ENCODE measurements around the gene PIK3CD.
"Not testable (repeated sequence)": the region's sequence is repeated elsewhere in the genome, so short reads cannot be mapped to it uniquely, and the experiment has no call there.

Gene PIK3CD

DNA sequence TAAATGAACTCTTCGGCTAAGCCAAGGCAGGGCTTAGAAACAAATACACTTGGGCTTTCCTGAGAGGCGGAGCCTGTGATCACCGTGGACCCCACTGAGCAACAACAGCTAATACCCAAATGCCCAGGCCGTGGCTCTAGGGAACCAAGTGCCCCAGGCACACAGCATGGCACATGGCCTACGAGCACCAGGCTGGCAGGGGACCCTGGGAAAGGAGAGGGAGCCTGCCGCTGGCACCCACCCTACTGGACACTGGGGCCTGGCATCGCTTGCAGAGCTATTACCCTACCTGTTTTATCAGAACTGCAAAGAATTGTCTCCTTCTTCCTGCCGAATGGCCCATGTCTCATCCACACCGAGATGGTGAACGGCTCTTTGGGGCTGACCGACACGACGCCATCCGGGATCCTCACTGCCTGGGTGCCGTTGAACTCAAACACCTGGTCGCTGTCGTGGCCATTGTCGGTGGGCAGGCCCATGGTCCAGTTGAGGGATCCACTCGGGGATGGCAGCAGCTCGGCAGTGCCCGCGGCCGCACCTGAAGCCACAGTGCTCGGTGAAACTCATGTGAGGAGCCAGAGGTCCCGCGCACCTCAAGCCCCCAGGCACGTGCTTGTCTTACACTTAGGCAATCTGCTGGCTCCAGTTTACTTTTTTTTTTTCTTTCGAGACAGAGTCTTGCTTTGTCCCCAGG is 92.7 kb downstream of the PIK3CD start:
- no peak for DNase-seq

DNA sequence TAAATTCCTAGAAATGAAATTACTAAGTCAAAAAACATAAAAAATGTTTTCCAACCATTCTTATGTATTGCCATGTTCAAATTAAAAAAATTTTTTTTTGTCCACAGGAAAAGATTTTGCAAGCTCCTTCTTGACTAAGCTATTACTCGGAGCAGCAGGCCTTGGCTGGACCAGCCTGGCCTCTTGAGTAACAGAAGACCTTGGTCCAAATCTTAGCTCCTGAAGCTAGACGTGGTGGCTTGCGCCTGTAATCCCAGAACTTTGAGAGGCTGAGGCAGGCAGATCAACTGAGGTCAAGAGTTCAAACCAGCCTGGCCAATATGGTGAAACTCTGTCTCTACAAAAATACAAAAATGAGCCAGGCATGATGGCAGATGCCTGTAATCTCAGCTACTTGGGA is 94.7 kb downstream of the PIK3CD start:
- no peak for DNase-seq

DNA sequence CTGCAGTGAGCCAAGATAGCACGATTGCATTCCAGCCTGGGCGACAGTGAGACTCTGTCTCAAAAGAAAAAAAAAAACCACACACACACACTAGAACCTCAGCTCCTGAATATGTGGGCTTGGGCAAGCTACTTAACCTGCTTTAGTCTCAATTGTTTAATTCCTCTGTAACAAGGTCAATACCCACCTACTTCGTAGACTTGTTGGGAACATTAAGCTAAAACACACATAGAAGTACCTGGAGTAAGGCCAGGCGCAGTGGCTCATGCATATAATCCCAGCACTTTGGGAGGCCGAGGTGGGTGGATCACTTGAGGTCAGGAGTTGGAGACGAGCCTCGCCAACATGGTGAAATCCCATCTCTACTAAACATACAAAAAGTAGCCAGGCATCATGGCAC is 95.1 kb downstream of the PIK3CD start:
- DNase-seq: no peak

DNA sequence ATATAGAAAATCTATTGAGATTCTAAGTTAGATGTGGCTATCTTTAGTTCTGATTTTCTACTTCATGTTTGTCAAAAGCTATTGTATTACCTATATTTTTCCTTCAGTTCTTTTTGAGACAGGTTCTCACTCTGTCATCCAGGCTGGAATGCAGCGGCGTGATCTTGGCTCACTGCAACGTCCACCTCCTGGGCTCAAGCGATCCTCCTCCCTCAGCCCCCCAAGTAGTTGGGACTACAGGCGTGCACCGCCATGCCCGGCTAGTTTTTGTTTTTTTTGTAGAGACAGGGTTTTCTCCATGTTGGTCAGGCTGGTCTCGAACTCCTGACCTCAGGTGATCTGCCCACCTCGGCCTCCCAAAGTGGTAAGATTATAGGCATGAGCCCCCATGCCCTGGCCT is 96.9 kb downstream of the PIK3CD start:
- not testable (repeated sequence) for DNase-seq

DNA sequence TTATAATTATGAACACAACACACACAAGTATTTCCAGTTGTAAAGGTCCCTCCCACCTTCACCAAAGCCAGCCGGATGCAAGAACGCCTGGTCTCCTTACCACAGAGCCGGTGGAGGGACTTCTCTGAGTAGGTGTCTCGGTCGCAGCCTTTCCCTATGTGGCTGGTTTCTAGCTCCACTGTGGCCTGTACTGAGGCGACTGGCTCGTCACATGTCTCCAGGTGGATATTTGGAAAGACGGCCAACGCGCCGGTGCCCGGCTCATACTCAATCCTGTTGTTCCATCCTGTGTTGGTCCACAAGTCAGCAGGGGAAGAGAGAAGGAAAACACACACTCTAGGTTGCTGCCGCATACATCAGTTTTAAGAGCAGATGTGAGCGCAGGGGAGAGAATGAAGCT is 97.8 kb downstream of the PIK3CD start:
- DNase-seq: no peak

DNA sequence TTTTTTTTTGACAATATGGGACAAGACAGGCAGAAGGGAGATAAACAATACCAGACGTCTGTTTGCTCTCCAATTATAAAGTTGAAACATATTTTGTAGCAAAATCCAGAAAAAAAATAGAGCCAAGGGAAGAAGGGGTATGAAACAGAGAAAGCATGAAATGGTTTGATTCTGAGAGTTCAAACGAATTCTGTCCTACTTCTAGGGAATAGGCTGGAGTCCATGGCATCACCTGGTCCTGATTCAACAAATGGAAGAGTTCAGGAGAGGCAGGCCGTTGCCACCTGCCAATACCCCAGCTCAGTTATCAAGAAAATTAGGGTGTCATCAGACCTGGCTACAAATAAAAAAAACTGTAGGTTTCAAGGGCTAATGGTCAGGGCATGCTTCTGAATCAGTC is 100.4 kb downstream of the PIK3CD start:
- no peak for DNase-seq

DNA sequence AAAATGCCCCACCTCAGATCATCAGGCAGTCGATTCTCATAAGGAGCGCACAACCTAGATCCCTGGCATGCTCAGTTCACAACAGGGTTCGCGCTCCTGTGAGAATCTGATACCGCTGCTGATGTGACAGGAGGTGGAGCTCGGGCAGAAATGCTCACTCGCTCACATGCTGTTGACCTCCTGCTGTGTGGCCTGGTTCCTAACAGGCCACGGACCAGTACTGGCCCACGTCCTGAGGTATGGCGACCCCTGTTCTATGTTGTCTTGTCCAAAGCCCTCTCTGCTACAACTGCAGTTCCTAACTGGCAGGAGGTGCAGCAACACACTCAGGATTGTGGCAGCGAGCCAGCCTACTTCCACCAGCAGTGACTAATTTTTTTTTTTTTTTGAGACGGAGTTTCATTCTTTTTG is 101.6 kb downstream of the PIK3CD start:
- no peak for DNase-seq

DNA sequence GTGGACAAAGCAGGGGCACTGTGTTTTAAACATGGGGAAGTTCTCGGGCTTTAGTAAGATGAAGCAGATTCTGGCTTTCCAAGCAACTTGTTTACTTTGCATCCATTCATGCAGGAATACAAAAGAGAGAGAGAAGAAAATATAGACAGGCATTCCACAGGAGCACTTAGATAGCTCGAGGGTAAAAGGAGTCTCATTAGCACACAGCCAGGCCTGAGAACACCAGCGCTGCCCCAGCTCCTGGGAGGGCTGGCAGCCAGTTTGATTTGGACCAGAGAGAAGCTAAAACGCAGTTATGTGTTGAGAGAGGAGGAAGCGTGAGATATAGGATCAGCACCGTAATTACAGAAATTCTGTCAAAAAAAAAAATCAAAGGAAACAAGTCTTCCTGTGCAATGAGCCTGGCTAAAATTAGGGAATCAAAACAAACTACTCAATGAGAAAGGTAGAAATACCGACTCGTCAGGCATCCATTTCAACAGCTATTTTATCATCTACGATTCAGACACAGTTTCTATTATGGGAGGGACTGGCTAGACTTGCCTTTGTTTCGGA is 104.0 kb downstream of the PIK3CD start:
- no peak for DNase-seq

DNA sequence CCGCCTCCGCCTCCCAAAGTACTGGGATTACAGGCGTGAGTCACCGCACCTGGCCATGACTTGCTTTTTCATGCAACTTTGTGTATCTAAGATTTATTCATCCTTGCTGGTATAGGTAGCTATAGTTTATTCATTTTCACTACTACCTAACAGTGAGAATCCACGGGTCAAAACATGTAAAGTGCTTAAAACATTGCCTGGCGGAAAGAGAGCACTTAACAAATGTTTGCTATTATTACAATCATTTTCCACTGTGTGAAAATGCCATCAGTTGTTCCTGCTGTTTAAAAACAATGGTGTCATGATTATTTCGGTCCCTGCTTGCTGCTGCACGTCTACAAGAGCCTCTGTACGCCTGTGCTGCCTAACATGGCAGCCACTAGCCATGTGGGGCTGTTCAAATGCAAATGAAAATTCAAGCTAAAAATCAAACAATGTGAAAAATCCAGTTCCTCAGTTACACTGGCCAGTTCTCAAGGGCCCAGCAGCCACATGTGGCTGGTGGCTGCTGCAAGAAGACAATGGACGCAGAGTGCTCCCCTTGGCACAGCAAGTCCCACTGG is 107.1 kb downstream of the PIK3CD start:
- no peak for DNase-seq

DNA sequence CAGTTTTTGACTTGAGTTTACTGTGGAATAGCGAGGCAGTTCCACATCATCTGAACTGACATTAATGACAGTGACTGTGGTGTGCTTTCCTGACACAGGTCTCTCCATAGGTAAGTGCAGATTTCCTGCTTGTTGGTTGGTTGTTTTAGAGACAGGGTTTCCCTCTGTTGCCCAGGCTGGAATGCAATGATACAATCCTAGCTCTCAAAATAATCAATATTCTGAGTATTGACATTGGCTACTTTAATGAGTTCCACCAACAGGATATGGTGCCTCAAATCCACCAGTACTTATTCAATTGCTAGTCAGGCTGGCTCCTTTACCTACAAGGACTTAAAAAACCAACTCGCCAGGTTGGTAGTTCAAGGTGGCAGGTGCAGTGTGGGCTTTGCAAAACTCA is 108.4 kb downstream of the PIK3CD start:
- no peak for DNase-seq

DNA sequence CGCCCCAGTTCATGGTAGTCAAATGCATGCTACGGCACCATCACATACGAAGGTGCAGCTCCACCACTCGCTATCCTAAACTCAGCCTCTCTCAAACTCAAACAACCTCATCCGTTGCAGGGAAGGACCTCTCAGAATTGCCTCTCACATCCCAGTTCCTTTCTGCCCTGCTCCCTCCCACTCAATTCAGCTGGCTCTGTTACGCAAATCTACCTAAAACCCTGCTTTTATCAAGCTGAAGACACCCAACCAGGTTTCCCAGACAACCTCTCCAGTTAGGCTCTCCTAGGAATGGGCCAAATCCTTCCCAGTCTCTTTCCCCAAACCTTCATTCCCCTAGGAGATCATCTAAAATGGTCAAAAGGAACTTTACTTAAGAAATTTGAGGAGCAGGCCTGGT is 109.3 kb downstream of the PIK3CD start:
- no peak for DNase-seq

DNA sequence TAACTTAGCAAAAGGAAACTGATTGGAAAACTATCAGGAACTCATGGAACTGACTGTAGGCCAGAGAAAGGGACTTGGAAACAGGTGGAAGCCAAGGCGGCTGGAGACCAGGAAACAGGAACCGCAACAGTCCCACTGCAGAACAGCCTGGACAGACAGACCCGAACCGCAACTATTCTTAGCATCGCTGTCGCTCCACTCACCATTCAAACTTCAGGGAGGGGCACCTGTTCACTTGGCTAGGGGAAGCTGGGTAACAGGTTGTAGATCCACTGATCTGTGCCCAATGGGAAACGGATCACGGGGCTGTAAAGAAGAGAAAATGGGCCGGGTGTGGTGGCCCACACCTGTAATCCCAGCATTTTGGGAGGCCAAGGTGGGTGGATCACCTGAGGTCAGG is 110.3 kb downstream of the PIK3CD start:
- no peak for DNase-seq

DNA sequence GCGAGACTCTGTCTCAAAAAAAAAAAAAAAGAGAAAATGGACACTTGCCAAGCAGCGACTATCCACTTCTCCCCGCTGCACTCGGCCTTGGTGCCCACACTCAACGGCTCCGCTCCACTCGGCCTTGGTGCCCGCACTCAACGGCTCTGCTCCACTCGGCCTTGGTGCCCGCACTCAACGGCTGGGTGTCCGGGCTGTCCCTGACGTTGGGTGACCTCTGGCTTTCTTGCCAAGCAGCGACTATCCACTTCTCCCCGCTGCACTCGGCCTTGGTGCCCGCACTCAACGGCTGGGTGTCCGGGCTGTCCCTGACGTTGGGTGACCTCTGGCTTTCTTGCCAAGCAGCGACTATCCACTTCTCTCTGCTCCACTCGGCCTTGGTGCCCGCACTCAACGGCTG is 110.9 kb downstream of the PIK3CD start:
- not testable (repeated sequence) for DNase-seq

DNA sequence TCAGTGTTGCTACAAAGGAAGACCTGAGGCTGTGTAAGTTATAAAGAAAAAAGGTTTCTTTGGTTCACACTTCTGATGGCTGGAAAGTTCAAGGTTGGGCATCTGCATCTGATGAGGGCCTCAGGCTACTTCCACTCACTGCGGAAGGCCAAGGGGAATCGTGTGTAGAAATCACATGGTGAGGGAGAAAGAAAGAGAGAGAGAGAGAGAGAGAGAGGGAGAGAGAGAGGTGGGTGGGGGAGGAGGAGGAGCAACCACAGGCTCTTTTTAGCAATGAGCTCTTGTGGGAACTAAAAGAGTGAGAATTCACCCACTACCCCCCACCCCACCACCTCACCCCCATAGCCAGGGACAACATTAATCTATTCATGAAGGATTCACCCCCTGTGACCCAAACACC is 112.4 kb downstream of the PIK3CD start:
- no peak for DNase-seq

DNA sequence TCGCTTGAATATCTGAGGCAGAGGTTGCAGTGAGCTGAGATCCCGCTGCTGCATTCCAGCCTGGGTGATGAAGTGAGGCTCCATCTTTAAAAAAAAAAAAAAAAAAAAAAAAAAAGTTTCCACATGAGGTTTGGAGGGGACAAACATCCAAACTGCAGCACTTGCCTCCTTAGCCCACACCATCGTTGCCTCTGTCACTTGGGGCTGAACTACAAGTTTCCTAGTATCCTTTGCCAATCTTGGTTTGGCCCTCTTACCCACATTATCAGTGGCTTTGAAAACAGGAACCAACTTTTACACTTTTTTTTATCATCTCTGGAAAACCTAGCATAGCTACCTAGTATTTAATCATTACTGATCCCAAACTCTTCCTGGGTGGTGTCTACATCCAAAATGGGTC is 113.0 kb downstream of the PIK3CD start:
- DNase-seq: no peak

DNA sequence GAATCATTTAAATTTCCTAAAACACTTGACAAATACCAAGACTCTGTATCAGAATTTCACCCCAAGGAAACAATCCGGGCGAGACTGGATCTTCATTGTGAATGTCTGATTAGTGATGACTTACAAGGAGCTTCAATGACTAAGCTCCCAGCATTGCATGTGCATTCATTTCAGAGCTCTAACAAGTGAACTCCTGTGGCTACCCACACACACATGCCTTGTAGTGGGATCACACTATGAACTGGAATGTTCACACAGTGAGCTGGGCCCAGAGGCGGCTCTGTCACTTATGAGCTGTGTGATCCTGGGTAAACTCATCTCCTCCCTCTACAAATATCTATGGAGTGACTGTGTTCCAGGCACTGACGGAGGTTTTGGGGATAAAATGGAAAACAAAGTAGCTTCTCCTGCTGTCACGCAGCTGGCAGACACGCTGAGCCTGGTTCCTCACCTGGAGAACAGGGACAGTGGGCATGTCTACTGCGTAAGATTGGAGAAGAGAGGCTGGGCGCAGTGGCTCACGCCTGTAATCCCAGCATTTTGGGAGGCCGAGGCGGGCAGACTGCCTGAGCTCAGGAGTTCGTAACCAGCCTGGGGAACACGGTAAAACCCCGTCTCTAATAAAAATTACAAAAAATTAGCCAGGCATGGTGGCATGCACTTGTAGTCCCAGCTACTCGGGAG is 115.4 kb downstream of the PIK3CD start:
- DNase-seq: no peak

DNA sequence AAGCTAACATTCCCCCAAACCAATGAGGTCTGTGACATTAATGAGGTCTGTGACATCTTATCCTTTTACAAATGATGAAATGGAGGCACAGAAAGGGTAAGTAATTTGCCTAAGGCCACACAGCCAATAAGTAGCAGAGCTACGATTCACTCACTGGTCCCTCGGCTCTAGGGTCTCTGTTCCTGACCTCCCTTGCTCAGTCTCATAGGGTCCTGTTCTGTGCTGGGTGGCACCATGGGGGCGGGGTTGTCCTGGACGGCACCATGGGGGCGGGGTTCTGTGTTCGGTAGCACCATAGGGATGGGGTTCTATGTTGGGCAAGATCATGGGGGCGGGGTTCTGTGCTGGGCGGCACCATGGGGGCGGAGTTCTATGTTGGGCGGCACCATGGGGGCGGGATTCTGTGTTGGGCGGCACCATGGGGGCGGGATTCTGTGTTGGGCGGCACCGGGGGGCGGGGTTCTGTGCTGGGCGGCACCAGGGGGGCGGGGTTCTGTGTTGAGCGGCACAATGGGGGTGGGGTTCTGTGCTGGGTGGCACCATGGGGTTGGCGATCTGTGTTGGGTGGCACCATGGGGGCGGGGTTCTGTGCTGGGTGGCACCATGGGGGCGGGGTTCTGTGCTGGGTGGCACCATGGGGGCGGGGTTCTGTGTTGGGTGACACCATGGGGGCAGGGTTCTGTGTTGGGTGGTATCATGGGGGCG is 116.6 kb downstream of the PIK3CD start:
- DNase-seq: no peak

DNA sequence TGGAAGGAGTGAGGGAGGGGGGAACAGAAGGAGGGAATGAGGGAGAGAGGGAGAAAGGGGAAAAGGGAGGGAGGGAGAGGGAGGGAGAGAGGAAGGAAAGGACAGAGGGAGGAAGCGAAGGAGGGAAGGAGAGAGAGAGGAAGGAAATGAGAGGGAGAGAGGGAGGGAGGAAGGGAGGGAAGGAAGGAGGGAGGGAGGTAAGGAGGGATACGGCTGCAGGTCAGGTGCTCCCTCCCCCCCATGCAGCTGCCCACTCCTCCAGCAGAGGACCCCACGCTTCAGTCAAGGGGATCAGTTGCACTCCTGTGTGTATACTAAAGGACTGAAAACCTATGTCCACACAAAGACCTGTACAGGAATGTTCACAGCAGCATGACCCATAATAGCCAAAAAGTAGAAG is 117.5 kb downstream of the PIK3CD start:
- DNase-seq: no peak

DNA sequence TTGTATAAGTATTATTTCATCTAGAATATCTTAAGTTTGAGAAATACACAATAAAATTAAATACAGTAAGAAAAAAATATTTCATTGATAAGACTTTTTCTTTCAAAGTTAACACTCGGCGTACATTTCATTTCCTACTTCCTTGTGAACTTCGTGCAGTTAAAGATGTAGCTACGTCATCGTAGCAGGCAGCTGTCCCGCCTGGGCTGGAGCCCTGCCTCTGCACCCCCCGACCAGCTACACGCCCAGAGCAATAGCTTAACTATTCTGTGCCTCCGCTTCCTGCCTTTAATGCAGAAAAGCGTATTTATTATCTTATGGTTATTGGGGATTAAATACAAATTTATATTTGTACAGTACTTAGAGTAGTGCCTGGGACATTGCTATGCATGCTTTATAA is 118.8 kb downstream of the PIK3CD start:
- DNase-seq: peak; percentile 34

DNA sequence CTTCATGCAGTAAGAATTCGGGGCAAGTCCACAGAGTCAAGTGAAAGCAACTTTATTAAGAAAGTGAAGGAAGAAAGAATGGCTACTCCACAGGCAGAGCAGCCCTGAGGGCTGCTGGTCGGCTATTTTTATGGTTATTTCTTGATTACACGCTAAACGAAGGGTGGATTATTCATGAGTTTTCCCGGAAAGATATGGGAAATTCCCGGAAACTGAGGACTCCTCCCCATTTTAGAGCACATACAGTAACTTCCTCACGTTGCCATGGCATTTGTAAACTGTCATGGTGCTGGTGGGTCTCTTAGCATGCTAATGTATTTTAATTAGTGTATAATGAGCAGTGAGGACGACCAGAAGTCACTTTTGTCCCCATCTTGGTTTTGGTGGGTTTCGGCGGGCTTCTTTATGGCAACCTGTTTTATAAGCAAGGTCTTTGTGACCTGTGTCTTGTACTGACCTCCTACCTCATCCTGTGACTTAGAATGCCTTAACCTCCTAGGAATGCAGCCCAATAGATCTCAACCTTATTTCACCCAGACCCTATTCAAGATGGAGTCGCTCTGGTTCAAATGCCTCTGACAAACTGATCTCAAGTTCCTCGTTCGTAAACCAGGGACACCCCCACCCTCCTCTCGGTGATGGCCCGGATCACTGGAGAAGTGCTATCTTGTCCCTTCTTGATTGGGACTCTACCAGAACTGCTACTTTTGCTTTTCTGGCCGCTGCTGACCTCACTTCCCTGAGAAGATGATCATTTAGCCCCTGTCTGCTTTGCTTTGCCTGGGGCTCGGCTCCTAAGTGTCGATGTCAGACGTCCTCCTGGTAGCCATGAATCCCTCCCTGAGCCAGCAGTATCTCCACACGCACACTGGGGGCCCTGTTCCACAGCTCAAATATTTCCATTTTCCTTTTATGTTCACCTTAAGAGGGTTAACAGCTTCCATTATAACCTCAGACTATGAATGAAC is 123.5 kb downstream of the PIK3CD start:
- DNase-seq: no peak

DNA sequence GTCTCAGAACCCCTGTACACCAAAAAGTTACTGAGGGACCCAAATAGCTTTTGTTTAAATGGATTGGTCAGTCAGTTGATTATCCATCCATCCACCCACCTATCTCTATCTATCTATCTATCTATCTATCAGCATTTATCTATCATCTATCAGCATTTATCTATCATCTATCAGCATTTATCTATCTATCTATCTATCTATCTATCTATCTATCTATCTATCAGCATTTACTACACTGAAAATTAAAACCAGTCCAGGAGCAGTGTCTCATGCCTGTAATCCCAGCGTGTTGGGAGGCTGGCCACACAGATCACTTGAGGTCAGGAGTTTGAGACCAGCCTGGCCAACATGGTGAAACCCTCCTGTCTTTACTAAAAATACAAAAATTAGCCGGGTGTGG is 125.2 kb downstream of the PIK3CD start:
- no peak for DNase-seq

All from femur (tissue), 1 donor.